Fibroblast of skin of left quadriceps (primary cell): ENCODE measurements around the gene TM2D1.
"Not testable (repeated sequence)": the region's sequence is repeated elsewhere in the genome, so short reads cannot be mapped to it uniquely, and the experiment has no call there.

Experiments
- DNase-seq, 2 experiments: peaks; one replicate each; pipeline ENCODE4 v3.0.0-alpha.2; 2013; ENCODE audit warnings: low read depth in 2 of 2

Gene TM2D1

DNA sequence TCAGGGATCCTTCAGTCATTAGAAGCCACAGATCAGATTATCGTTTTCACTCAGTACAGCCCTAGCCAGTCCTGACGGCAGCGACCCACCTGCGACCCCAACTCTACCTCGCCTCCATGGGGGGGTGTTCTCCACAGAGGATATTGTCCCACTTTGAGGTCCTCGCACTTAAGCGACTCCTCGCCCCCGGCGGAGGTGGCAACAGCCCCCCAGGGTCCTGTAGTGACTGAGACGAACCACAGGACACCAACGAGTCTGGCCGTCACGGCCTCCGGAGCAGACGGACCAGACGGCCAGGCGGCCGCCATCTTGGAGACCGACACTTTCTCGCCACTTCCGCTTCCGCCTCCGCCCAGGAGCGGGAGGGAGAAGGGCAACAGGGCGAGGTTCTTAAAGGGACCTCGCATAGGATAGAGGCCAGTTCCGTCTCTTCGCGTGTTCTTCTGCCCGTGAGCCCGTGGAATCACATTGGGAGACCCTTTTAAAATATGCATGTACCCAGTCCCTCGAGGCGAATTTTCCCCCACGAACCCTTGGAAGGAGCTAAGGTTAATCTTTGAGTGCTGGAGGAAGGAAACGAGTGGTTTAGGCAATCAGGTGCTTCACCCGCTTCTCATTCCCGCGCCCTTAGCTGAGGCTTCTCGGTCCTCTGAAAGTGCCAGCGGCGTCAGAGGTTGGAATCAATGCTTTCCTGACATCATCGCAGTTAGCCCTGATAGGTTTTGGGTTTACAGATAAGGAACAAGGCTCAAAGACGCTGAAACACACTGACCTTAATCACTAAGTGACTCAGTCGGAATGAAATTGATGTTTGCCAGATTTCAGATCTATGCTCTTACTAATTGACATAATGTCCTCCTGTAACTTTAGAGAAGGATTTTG lies at the start of gene TM2D1:
Gene TM2D1 (minus strand): TSS at position 329 of the 882 bp plus-strand sequence. CDS start 21 bp downstream, at position 308.
- DNase-seq = peak; percentile 73

DNA sequence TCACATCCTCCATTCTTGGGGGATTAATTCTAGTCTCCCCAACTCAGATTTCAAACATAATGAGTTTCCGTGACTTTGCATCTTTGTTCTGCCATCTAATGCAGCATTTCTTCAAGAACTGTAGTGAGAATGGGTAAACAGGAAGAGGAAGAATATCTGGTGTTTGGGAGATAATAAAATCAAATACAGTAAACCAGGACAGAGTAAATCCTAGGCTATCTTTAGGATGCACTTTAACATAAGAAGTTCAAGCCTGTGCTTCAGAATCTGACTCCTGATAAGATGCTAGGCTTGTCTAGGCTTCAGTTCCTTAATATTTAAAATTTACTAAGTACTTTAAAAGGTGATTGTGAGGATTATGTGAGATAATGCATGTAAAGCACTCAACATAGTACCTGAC lies 45.2 kb upstream of the TM2D1 start:
- DNase-seq = no peak

DNA sequence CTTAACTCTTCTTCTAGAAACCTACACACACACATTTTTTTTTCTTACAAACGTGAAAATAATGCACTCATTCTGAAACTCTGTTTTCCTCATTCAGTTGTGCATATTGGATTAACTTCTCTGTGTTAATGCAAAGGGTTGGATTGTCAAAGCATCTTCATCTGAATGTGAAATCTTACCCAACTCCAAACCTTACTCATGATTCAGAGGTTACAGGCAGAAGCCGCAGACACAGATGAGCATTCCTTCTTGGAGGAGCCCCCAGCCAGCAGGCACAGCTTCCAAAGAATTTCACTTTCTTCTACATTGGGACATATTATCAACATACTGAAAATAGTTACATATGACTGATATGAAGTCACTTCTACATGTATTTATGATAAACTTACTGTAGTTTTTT lies 33.0 kb upstream of the TM2D1 start:
- peak in 1 of 2 experiments; percentile 29 for DNase-seq

DNA sequence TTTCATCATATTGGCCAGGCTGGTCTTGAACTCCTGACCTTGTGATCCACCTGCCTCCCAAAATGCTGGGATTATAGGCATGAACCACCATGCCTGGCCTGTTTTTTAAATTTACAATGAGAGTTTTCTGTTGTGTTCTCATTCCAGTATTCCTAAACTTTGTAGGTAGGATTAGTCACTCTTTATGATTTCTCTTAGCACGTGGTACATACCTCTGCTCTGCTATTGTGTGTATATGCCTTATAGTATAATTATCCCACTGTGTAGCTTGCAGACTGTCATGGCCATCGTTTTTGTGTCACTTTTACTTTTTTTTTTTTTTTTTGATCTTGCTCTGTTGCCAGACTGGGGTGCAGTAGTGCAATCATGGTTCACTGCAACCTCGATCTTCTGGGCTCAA lies 31.8 kb upstream of the TM2D1 start:
- no peak for DNase-seq

DNA sequence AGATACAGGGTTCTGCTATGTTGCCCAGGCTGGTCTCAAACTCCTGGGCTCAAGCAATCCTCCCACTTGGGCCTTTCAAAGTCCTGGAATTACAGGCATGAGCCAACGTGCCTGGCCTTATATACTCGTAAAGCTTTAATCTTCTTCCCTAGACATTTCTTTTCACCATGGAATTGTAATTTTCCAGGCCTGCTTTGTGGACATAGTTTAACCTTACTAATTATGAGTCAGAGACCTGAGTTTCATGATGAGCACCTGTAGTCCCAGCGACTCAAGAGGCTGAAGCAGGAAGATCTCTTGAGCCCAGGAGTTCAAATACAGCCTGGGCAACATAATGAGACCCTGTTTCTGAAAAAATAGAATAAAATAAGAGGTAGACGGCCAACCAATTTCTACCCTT lies 29.6 kb upstream of the TM2D1 start:
- DNase-seq = no peak

DNA sequence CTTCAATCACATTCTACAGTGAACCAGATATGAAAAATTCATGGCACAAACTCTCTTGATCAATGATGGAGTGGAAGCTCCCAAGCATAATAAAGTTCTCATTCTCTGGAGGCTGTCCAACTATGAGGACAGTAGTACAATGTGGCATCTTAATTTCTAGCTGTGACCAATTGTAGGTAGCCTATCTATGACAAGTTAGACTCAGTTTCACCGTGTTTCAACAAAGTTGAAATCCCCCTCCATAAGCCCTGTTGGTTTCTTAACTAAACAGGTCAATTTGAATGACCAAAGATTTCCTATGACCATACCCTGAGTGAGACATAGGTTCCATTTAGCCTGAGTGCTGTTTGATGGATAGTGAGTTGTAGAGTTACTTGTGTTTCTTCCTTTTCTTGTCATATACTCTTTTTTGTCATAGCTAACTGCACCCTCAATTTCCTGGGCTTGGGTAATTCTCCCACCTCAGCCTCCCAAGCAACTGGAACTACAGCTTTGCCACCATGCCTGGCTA lies 29.1 kb upstream of the TM2D1 start:
- no peak for DNase-seq

DNA sequence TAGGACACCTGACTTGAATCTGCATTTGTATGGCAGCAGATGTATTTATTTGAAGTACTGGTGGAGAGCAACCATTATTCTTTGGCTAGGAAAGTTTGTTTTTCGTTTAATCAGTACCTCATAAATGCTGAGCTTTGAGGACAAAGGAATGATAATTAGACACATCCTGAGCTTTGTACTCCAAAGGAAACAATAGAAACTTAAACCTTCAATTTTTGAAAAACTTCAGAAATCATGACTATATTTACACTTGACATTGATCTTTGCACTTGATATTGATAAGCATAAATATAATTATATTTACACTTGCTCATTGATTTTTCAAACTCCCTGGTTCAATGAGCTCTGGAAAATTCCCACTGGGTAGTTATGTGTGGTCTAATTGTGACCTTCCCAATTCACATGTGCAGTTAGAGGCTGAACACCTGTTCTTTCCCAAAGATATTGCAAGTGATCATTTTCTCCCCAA lies 28.0 kb upstream of the TM2D1 start:
- no peak for DNase-seq

DNA sequence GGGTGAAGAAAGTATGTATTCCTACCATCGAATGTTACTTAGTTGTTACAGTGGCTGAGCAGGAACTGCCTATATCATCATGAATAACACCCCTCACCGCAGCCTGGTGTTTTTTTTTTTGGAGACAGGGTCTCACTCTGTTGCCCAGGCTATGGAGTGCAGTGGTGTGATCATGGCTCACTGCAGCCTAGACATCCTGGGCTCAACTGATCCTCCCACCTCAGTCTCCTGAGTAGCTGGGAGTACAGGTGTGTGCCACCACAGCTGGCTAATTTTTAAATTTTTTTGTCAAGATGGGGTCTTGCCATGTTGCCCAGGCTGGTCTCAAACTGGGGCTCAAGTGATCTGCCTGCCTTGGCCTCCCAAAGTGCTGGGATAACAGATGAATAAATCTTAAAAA lies 24.6 kb upstream of the TM2D1 start:
- no peak for DNase-seq

DNA sequence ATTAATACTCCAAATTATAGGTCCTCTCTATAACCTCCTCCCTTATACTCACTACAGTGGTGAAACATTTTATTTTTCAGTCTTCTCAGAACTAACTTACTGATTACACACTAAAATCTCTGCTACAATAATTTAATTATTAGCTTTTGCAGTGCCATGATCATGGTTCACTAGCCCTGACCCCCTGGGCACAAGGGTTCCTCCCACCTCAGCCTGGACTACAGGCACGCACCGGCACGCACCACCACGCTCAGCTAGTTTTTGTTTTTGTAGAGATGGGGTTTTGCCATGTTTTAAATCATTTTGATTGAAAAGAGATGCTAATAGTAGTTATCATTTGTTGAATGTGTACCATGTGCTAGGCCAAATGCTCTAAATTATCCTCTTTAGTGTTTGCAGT lies 23.6 kb upstream of the TM2D1 start:
- no peak for DNase-seq

DNA sequence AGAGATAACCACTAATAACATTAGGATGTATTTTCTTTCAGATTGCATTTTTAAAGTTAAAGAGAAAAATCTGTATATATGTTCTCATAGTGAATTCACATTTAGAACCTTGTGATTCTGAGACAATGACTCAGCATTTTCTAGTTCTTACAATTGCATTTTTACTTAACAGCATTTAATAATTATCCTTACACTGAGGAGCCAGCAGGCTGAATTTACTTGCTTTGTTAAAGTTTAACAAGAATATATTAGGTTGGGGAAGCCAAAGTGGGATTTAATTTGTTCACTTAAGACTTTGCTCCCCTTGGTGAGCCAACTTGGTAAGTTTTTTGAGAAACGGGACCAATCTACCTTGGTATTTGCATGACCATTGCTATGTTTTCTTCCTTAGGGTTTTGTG lies 21.9 kb upstream of the TM2D1 start:
- DNase-seq = no peak

DNA sequence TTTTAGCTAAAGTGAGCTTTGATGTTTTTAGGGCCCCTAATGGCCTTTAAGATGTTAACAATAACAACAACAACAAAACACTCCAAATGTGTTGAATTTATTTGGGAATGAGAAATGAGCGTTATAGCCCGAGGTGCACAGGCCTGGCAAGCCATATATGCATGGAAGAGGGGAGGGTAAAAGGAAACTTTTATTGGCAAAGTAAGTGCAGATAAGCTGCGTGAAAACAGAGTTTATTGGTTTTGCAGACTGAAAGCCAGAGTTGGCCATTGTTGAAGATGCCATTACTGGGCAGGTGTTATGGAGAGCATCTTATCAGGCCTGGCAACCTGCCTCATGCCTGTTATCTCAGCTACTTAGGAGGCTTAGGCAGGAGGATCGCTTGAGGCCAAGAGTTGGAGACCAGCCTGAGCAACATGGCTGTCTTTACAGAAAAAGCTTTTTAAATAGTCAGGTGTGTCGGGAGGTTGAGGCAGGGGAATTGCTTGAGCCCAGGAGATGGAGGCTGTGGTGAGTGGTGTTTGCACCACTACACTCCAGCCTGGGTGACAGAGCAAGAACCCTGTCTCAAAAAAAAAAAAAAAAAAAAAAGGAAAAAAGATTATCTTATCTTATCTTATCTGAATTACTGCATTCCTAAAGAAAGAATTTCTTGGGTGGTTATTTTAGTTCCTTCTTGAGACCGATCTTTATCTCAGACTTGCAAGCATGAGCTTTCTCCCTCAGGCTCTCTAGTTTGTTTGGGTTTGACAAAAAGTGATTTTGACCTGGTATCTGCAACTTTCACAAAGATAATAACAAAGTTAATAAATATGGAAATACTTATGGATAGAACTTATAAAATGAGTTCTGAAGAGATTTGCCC lies 19.0 kb upstream of the TM2D1 start:
- no peak for DNase-seq

DNA sequence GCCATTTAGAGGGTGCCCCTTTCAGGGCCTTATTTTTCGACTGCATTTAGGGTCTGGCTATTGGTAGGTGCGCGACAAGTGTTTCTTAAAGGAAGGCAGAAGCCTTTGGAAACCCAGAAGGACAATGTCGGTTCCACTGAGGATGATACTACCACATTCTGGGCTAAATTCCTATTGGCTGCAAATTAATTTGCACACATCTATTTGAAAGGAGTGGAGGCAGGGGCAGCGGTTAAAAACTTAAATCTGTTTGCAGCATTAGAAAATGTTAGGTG lies 18.4 kb upstream of the TM2D1 start:
- DNase-seq = no peak

DNA sequence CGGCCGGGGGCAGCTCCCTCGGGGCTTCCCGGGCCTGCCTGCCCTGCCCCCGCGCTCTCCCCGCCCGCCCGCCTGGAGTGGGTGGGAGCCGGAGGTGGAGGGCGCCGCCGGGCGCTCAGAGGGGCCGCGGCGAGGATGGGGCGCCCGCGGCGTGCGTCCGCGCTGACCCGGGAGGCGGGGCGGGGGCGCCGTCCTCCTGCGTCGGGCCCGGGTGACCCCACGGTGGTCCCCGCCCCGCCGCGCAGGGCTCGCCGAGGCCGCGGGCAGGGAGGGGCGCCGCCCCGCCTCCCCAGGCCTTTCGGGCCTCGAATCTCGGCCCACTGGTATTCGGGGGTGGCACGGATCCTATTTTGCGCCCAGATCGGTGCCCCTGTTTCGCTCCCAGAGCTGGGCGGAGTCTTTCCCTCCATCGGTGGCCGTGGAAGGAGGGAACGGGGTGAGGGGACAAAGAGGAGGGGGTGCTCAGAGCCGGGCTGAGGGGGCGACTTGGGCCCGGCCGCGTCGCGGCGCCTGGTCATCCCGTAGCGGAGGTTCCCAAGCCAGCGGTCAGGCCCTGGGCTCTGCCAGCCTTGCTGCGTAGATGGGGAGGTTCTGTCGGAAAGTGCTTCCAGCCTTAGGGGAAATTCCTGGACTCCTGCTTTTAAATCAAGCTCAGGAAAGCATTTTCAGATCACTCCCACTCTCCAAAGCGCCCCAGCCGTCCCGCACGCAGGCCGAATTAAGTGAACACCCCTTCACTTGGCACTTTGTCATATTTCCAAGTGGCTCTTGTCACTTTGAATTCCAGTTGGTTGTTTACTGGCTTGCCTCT lies 17.9 kb upstream of the TM2D1 start:
- DNase-seq = no peak

DNA sequence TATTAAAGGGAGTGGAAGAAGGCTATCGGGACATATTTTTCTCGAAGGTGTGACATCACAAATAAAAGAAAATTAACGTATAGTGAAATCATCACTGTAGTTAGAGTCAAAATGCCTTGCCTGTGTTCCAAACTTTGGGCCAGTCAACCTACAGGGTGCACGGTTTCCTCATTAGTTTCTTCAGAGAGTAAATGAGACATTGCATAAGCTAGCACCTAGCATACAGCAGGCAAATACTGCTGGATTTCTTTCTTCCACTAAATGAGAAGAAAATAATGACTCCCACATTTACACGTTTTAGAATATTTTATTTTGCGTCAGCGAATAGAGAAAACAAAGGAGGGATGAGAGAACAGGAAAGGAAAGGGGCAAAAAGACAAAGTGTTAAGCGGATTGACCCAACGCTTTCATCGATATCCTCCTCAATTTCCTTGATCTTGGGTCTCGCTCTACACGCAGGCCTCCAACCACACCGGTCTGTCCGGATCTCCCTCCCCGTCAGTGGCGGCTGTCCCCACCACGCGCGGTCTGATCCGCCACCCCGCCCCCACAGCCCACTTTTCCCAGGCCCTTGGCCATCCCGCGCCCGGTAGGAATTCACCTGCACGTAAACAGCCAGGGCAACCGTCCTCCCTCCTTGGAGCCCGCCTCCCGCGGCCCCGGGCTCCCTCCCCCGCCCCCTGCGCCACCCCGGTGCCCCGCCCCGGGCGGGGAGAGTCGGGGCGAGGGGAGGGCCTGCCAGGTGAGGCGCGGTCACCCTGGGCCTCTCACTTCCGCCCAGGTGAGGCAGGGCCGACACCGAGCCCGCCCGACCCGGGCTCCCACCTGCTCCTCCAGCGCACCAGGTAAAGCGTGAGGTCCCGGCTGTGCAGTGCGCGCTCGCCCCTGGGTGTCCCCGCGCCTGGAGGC lies 17.0 kb upstream of the TM2D1 start, which contains the start of gene PATJ:
Gene PATJ (plus strand): TSS at position 770 of the 909 bp plus-strand sequence. CDS start 20,413 bp downstream, outside the sequence.
- DNase-seq = no peak

DNA sequence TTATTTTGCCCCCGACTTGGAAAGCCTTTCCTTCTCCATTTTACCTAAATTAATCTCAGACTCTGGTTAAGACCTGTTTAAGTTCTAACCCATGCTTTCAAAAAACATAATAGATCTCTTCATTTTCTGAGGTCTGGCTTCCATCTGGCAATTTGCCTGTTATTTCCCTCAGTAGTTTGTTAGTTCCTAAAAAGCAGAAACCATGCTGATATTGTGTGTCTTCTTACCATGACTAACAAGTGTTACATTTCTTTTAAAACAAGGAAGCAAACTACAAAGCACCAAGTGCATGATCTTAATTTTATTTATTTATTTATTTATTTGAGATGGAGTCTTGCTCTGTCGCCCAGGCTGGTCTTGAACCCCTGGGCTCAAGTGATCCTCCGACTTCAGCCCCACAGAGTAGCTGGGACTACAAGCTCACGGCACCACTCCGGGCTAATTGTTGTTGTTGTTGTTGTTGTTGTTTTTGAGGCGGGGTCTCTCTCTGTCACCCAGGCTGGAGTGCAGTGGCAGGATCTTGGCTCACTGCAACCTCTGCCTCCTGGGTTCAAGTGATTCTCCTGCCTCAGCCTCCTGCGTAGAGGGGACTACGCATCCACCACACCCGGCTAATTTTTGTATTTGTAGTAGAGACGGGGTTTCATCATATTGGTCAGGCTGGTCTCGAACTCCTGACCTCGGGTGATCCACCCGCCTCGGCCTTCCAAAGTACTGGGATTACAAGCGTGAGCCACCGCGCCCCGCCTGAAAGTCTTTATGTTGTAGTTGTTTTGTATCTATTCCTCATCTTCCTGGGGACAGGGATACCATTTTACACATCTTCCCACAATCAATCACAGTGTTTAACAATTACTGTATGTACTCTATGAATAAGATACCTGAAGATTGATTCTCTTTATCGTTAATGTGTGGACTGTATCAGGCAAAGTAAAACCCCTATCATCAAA lies 16.1 kb upstream of the TM2D1 start:
- no peak for DNase-seq

DNA sequence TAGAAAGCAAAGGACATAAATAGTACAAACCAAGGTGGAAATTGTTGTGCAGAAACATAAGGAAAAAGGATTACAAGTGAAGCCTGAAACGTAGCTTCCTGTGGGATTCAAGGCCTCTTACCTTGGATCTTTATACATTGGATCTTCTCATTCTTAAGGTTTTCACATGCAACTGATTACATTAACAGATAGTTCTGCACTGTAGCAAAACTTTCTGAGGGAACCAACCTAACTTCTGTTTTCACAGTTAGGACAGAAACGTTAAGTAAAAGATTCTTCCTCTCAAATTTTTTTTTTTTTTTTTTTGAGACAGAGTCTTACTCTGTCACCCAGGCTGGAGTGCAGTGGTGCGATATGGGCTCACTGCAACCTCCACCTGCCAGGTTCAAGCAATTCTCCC lies 7.8 kb upstream of the TM2D1 start:
- DNase-seq = no peak

DNA sequence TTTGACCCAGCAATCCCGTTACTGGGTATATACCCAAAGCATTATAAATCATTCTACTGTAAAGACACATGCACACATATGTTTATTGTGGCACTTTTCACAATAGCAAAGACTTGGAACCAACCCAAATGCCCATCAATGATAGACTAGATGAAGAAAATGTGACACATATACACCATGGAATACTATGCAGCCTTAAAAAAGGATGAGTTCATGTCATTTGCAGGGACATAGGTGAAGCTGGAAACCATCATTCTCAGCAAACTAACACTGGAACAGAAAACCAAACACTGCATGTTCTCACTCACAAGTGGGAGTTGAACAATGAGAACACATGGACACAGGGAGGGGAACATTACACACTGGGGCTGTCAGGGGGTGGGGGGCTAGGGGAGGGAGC lies 5.7 kb upstream of the TM2D1 start:
- DNase-seq = not testable (repeated sequence)

DNA sequence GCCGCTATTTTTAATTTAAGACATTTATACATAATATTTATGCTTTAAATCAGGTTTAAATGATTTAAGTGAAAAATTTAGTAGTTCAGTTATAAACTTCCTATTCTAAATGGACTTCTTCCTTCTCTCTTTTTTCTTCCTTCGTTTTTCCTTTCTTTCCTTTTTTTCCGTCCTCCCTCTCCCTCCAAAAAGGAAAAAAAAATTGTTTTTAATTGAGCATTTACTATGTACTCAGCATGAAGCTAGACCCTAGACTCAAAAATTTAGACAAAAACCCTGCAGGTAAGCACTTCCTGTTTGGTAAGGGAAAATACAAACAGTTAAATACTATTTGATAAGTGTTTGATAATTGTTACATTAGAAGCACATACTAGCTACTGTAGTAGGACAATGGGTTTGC lies 2.6 kb upstream of the TM2D1 start:
- DNase-seq = no peak

DNA sequence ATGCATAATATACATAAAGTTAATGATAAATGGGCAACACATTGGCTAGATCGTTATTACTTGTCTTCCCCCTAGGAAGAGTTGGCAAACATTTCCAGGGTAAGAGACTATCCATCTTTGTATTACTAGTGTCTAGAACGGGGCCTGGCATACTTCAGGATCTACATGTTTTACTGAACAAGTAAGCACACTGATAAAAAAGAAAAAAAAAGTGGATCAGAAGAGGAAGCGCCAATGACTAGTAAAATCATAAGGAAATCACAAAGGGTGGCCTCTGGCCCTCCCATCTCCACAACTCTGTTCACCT lies 482 bp downstream of the TM2D1 start:
- no peak for DNase-seq
